Bronchial epithelial cell (primary cell): Measurements from ENCODE around the gene AQP12A. TPM values are rescaled to one million over a fixed set of nuclear protein-coding genes. Genes with fewer than 3 reads are reported as not detected.

Source experiments
- DNase-seq: peaks from one replicate; pipeline ENCODE4 v3.0.0-alpha.2; 2010; ENCODE audit warnings: low read depth
- FAIRE-seq: peaks from 2 replicates; lab custom pipeline; 2011; peaks lifted over from hg19 to GRCh38; lab: Jason Lieb, UNC
- H3K27me3 ChIP-seq: 2 replicates; pipeline ENCODE4 v1.5.1; 2011; ENCODE audit warnings: low read length; ENCODE audit not compliant: control insufficient read depth, insufficient read depth
- H3K36me3 ChIP-seq: 2 replicates; pipeline ENCODE4 v1.5.1; 2011; ENCODE audit warnings: low read length; ENCODE audit not compliant: control insufficient read depth, insufficient read depth
- H3K4me3 ChIP-seq: 2 replicates; pipeline ENCODE4 v1.5.1; 2011; ENCODE audit warnings: mild to moderate bottlenecking, low read depth, low read length, control low read depth
- CTCF ChIP-seq: IDR thresholded peaks from 2 replicates; pipeline ENCODE4 v1.5.1; 2011; ENCODE audit warnings: mild to moderate bottlenecking, moderate library complexity, low read length, control low read depth, inconsistent platforms; ENCODE audit not compliant: insufficient read depth, severe bottlenecking
- total RNA-seq: library from RNA; depleted of rRNA; stranded (reverse); fragments of >200 nt; gene quantifications from 2 replicates; pipeline ENCODE4 v1.2.1, GENCODE V29; 2014

Gene AQP12A
- total RNA-seq, 1 donor from 2014 or later = not detected

GRCh38 chr2:240704651-240705050 lies 13.0 kb downstream of the AQP12A start:
- Histone ChIP-seq H3K36me3 (no peaks in the 10 kb centered on the region), H3K27me3 (peaks cover 4% of the 10 kb centered on the region), H3K4me3 (no peak overlapping the region)
- DNase-seq (no peak), FAIRE-seq (no peak)
- TF ChIP-seq CTCF = no peak

GRCh38 chr2:240705204-240705791 lies 13.6 kb downstream of the AQP12A start:
- Histone ChIP-seq H3K27me3 (peaks cover 4% of the 10 kb centered on the region), H3K4me3 (no peak overlapping the region), H3K36me3 (no peaks in the 10 kb centered on the region)
- TF ChIP-seq CTCF = no peak
- no peak for FAIRE-seq
- DNase-seq = no peak

GRCh38 chr2:240707043-240707756 lies 15.5 kb downstream of the AQP12A start:
- Histone ChIP-seq H3K4me3 (no peak overlapping the region), H3K27me3 (peaks cover 4% of the 10 kb centered on the region), H3K36me3 (no peaks in the 10 kb centered on the region)
- FAIRE-seq = no peak
- no peak for TF ChIP-seq CTCF
- DNase-seq = no peak

GRCh38 chr2:240707821-240708220 lies 16.2 kb downstream of the AQP12A start:
- DNase-seq (no peak), FAIRE-seq (no peak)
- no peak for TF ChIP-seq CTCF
- Histone ChIP-seq H3K36me3 (no peaks in the 10 kb centered on the region), H3K4me3 (no peak overlapping the region), H3K27me3 (peaks cover 4% of the 10 kb centered on the region)

- TF ChIP-seq CTCF = no peak
- Histone ChIP-seq H3K4me3 (no peak overlapping the region), H3K27me3 (peaks cover 4% of the 10 kb centered on the region), H3K36me3 (no peaks in the 10 kb centered on the region)
- no peak for FAIRE-seq
- no peak for DNase-seq
Measured at GRCh38 chr2:240708457-240708856, 16.8 kb downstream of the AQP12A start.
